ENCODE measurements around the gene GSTM2.
"Not testable (repeated sequence)": the region's sequence is repeated elsewhere in the genome, so short reads cannot be mapped to it uniquely, and the experiment has no call there.

DNA sequence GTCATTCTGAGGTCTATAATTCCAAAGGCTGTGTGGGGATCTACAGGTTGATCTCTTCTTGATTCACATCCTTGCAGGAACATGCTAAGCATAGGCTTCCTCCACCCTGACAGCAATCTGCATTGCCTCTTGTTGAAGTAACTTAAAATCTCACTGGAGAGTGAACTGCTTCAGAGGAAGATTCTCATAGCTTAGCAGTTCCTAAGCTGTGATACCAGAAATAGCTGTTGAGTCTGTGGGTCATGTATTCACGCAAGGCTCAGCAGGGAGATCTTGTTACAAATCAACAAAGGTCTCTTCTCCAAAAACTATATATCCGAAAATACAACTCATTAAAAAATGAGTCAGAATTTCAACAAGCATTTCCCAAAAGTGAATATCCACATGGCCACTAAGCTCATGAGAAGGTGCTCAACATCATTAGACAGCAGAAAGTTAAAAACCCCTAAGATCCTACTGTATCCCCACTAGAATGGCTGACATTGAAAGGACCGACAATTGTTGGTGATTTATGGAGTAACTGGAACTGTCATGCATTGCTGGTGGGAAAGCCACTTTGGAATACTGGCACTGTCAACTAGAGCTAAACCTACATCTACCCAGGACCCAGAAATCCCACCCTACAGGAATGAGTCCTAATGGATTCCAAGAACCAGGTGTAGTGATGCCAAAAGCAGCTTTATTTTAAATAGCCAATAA is 9.0 kb downstream of the GSTM2 start:
- TF ChIP-seq, protein P1, sequence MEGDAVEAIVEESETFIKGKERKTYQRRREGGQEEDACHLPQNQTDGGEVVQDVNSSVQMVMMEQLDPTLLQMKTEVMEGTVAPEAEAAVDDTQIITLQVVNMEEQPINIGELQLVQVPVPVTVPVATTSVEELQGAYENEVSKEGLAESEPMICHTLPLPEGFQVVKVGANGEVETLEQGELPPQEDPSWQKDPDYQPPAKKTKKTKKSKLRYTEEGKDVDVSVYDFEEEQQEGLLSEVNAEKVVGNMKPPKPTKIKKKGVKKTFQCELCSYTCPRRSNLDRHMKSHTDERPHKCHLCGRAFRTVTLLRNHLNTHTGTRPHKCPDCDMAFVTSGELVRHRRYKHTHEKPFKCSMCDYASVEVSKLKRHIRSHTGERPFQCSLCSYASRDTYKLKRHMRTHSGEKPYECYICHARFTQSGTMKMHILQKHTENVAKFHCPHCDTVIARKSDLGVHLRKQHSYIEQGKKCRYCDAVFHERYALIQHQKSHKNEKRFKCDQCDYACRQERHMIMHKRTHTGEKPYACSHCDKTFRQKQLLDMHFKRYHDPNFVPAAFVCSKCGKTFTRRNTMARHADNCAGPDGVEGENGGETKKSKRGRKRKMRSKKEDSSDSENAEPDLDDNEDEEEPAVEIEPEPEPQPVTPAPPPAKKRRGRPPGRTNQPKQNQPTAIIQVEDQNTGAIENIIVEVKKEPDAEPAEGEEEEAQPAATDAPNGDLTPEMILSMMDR (IDR thresholded peaks at IDR 0.05) = not testable (repeated sequence)
- not testable (repeated sequence) for TF ChIP-seq POLR2A (IDR thresholded peaks at IDR 0.05)

All from testis (tissue), 2 donors.